Panc1 (cell line): ENCODE results near the gene MYEF2. TPM values are rescaled to one million over a fixed set of nuclear protein-coding genes. Genes with fewer than 3 reads are reported as not detected.

Experiments used
- ATAC-seq: fragments of 200-7000 bp; cut with Tn5 transposase; 2 replicates; pipeline ENCODE4 v1.9.1; 2020; ENCODE audit warnings: mild to moderate bottlenecking, moderate library complexity
- BruUV-seq: library from RNA; stranded (reverse); fragments of 400-500 nt; replicated peaks from 2 replicates; lab custom pipeline; 2021; lab: Mats Ljungman, UMichigan
- CTCF ChIA-PET: fragments of 300-600 bp; sonication (Branson Sonifier 250); formaldehyde crosslinking; loops from one replicate; lab custom pipeline; 2022; ENCODE audit warnings: antibody characterized with exemption; lab: Charles Lee
- POLR2A ChIA-PET: fragments of 300-600 bp; sonication (Branson Sonifier 250); formaldehyde crosslinking; loops from one replicate; lab custom pipeline; 2022; ENCODE audit warnings: antibody characterized with exemption; lab: Charles Lee
- DNase-seq: peaks from one replicate; pipeline ENCODE4 v3.0.0-alpha.2; 2010; ENCODE audit warnings: low read depth, low spot score
- H3K27ac ChIP-seq: 2 replicates; pipeline ENCODE4 v1.5.1; 2011; ENCODE audit warnings: mild to moderate bottlenecking, low read length, inconsistent platforms
- H3K27me3 ChIP-seq: fragments of 200-500 bp; sonication (Bioruptor generic); 2 replicates; pipeline ENCODE4 v1.6.0; 2014; ENCODE audit warnings: low read length, inconsistent platforms; ENCODE audit not compliant: control insufficient read depth, insufficient read depth
- H3K36me3 ChIP-seq: fragments of 200-500 bp; sonication (Bioruptor generic); 2 replicates; pipeline ENCODE4 v1.5.1; 2014; ENCODE audit warnings: inconsistent platforms, mild to moderate bottlenecking, low read length, moderate library complexity; ENCODE audit not compliant: control insufficient read depth, insufficient read depth
- H3K4me1 ChIP-seq: 2 replicates; pipeline ENCODE4 v1.5.1; 2011; ENCODE audit warnings: inconsistent platforms, mild to moderate bottlenecking, low read length, moderate library complexity; ENCODE audit not compliant: control insufficient read depth, insufficient read depth
- H3K4me3 ChIP-seq, 2 experiments: 2 replicates each; pipeline ENCODE4 v1.5.1; 2011 to 2012; ENCODE audit warnings: low read depth in 2 of 2, low read length in 2 of 2, mild to moderate bottlenecking in 2 of 2, inconsistent platforms in 1 of 2, moderate library complexity in 1 of 2
- H3K9me3 ChIP-seq: fragments of 200-500 bp; sonication (Bioruptor generic); 2 replicates; pipeline ENCODE4 v1.5.1; 2014; ENCODE audit warnings: low read depth, mild to moderate bottlenecking, inconsistent platforms, low read length, moderate library complexity; ENCODE audit not compliant: control insufficient read depth, insufficient read depth
- POLR2AphosphoS5 ChIP-seq: IDR thresholded peaks from 2 replicates; pipeline ENCODE4 v1.6.1; 2012; ENCODE audit warnings: mild to moderate bottlenecking, low read depth, low read length, moderate library complexity
- SIN3A ChIP-seq: IDR thresholded peaks from 2 replicates; pipeline ENCODE4 v1.6.1; 2012; ENCODE audit warnings: low read depth, mild to moderate bottlenecking, low read length, moderate library complexity, borderline replicate concordance; ENCODE audit not compliant: insufficient read depth
- TCF7L2 ChIP-seq: IDR thresholded peaks from 2 replicates; pipeline ENCODE4 v1.6.1; 2011; ENCODE audit warnings: mild to moderate bottlenecking, low read depth, low read length, inconsistent platforms
- in situ Hi-C: cut with HindIII; loops from 2 replicates; pipeline ENCODE4 v1.10.0; 2016; ENCODE audit warnings: low sequenced_read_pairs, low pct_unique_long_range_greater_than_20kb
- intact Hi-C: fragments of 100-400 bp; cut with micrococcal nuclease; formaldehyde crosslinking; loops from one replicate; pipeline ENCODE4 v1.10.0; 2022; ENCODE audit not compliant: unreplicated experiment
- total RNA-seq: library from RNA; stranded (reverse); gene quantifications from one replicate; pipeline ENCODE4 v1.2.1, GENCODE V29; 2021; ENCODE audit not compliant: unreplicated experiment
- TF ChIP-seq, protein P1 (sequence below), 2 experiments: IDR thresholded peaks; 2 replicates each; pipeline ENCODE4 v1.6.1; 2011 to 2012; ENCODE audit warnings: low read depth in 2 of 2, control low read depth in 1 of 2, low read length in 1 of 2, mild to moderate bottlenecking in 1 of 2, moderate library complexity in 1 of 2; ENCODE audit not compliant: insufficient read depth in 1 of 2
- TF ChIP-seq, protein P2 (sequence below): fragments of 450-650 bp; IDR thresholded peaks from 2 replicates; pipeline ENCODE4 v1.5.1; 2017; ENCODE audit warnings: mild to moderate bottlenecking

Gene MYEF2
- total RNA-seq, 1 experiment from 2014 or later, result 71.3 TPM

DNA sequence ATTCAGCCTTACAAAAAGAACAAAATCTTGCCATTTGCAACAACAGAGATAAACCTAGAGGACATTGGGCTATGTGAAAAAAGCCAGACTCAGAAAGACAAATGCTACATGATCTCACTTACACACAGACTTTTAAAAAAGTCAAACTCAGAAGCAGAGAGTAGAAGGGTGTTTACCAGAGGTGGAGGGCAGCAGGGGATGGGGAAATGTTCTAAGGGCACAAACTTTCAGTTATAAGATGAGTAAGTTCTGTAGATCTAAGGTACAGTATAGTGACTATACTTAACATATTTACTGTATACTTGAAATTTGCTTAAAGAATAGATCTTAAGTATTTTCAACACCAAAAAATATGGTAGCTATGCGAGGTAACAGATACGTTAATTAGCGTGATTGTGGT, 3.0 kb downstream of the MYEF2 start:
- no peaks in the 10 kb centered on the region for H3K27me3 ChIP-seq
- no TSS peak for BruUV-seq
- H3K4me1 ChIP-seq, result peaks cover 14% of the 10 kb centered on the region; the same call in 1 of the 2 replicates
- CTCF ChIA-PET, result no interaction called here
- H3K9me3 ChIP-seq, result no peaks in the 10 kb centered on the region
- H3K36me3 ChIP-seq, result no peaks in the 10 kb centered on the region
- ATAC-seq, result no peak
- H3K27ac ChIP-seq, result no peak overlapping the region
- no peak overlapping the region for H3K4me3 ChIP-seq
- intact Hi-C loops (no loop called here), in situ Hi-C loops (no loop called here)
- TF ChIP-seq, protein P1, sequence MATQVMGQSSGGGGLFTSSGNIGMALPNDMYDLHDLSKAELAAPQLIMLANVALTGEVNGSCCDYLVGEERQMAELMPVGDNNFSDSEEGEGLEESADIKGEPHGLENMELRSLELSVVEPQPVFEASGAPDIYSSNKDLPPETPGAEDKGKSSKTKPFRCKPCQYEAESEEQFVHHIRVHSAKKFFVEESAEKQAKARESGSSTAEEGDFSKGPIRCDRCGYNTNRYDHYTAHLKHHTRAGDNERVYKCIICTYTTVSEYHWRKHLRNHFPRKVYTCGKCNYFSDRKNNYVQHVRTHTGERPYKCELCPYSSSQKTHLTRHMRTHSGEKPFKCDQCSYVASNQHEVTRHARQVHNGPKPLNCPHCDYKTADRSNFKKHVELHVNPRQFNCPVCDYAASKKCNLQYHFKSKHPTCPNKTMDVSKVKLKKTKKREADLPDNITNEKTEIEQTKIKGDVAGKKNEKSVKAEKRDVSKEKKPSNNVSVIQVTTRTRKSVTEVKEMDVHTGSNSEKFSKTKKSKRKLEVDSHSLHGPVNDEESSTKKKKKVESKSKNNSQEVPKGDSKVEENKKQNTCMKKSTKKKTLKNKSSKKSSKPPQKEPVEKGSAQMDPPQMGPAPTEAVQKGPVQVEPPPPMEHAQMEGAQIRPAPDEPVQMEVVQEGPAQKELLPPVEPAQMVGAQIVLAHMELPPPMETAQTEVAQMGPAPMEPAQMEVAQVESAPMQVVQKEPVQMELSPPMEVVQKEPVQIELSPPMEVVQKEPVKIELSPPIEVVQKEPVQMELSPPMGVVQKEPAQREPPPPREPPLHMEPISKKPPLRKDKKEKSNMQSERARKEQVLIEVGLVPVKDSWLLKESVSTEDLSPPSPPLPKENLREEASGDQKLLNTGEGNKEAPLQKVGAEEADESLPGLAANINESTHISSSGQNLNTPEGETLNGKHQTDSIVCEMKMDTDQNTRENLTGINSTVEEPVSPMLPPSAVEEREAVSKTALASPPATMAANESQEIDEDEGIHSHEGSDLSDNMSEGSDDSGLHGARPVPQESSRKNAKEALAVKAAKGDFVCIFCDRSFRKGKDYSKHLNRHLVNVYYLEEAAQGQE (IDR thresholded peaks at IDR 0.05; ENCODE audit: insufficient read depth in 1 of 2, low read depth in 2 of 2, low read length in 1 of 2), result no peak
- TF ChIP-seq TCF7L2 (no peak), SIN3A (no peak), POLR2AphosphoS5 (no peak)
- TF ChIP-seq, protein P2, sequence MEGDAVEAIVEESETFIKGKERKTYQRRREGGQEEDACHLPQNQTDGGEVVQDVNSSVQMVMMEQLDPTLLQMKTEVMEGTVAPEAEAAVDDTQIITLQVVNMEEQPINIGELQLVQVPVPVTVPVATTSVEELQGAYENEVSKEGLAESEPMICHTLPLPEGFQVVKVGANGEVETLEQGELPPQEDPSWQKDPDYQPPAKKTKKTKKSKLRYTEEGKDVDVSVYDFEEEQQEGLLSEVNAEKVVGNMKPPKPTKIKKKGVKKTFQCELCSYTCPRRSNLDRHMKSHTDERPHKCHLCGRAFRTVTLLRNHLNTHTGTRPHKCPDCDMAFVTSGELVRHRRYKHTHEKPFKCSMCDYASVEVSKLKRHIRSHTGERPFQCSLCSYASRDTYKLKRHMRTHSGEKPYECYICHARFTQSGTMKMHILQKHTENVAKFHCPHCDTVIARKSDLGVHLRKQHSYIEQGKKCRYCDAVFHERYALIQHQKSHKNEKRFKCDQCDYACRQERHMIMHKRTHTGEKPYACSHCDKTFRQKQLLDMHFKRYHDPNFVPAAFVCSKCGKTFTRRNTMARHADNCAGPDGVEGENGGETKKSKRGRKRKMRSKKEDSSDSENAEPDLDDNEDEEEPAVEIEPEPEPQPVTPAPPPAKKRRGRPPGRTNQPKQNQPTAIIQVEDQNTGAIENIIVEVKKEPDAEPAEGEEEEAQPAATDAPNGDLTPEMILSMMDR, result no peak
- POLR2A ChIA-PET, result no interaction called here
- no peak for DNase-seq

DNA sequence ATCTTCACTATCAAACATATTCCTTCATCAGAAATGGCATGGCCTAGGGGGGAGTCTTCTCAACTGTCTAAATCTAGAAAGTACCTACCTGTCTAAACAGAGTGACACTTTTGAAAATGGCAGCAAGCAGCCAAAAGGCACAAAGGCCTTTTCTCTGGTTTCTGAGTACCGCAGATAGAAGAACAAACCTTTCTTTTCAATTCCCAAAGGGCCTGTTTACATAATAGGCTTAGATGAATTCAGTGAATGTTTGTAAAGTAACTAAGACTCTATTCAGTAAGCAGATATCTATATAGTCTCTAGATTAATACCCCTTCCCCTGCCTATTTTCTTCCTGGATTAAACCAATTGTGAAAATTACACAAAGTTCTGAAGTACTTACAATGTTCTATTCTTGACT, 7.1 kb downstream of the MYEF2 start:
- intact Hi-C loops, result no loop called here
- BruUV-seq, result no TSS peak
- ATAC-seq, result no peak

More for the DNA sequence above, 7.1 kb downstream of the MYEF2 start:
- H3K9me3 ChIP-seq, result no peaks in the 10 kb centered on the region
- POLR2A ChIA-PET, result no interaction called here
- H3K4me1 ChIP-seq, result no peaks in the 10 kb centered on the region; the same call in 1 of the 2 replicates
- CTCF ChIA-PET, result no interaction called here
- peaks cover 8% of the 10 kb centered on the region; the same call in 1 of the 2 replicates for H3K36me3 ChIP-seq
- no peak overlapping the region for H3K27ac ChIP-seq
- no peak overlapping the region for H3K4me3 ChIP-seq
- in situ Hi-C loops, result no loop called here
- no peaks in the 10 kb centered on the region for H3K27me3 ChIP-seq
- DNase-seq, result no peak
- TF ChIP-seq TCF7L2 (no peak), SIN3A (no peak), POLR2AphosphoS5 (no peak)
- TF ChIP-seq, protein P1 (IDR thresholded peaks at IDR 0.05; ENCODE audit: insufficient read depth in 1 of 2, low read depth in 2 of 2, low read length in 1 of 2), result no peak
- TF ChIP-seq, protein P2, result no peak
